Measurements from ENCODE around the gene CDKN2AIPNL. TPM values are rescaled to one million over a fixed set of nuclear protein-coding genes. Genes with fewer than 3 reads are reported as not detected.
A peak's percentile ranks its signal among the peaks of the same experiment; 100 is the strongest.

CDKN2AIPNL gene
- total and polyA plus RNA-seq, 2 of the 13 experiments (the other 11 are each of a cell fraction or from before 2014, with no cell fraction given): 17.4 to 46.5 TPM

DNA sequence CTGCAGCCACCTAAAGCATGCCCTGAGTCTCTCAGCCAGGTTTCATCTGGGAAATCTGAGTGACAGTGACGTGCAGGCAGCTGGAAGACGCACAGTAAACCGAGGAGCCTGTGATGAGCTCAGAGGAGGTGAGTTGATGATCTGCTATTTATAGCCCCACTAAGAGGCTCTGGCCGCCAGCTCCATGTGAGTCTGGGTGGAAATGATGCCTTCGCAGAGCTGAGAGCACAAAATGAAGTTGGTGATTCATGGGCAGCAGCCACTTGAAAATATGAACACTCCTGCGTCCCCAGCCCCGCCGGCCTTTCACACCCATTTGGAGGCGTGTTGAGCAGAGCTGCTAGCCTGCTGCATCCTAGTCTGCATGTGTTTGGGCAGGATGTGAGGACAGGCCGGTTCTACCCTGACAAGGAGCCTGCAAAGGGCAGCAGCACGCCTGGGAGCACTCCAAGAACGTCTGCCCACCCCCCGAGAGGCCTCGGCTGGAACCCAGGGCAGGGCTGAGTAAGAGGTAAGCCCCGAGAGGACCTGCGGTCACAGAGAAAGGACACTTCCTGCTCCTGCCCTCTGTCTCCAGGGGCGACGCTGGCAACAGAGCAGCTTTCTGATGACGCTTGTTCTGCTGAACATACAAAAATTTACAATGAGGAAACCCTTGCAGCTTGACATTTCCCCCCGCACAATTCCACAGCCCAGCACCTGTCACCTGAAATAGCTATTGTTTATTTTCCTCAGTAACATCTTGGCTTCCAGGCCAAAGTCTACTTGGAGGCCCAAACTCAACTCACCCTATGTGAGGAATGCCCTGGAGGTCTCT is 25.1 kb upstream of the CDKN2AIPNL start (continued):
- TF ChIP-seq, protein P1, sequence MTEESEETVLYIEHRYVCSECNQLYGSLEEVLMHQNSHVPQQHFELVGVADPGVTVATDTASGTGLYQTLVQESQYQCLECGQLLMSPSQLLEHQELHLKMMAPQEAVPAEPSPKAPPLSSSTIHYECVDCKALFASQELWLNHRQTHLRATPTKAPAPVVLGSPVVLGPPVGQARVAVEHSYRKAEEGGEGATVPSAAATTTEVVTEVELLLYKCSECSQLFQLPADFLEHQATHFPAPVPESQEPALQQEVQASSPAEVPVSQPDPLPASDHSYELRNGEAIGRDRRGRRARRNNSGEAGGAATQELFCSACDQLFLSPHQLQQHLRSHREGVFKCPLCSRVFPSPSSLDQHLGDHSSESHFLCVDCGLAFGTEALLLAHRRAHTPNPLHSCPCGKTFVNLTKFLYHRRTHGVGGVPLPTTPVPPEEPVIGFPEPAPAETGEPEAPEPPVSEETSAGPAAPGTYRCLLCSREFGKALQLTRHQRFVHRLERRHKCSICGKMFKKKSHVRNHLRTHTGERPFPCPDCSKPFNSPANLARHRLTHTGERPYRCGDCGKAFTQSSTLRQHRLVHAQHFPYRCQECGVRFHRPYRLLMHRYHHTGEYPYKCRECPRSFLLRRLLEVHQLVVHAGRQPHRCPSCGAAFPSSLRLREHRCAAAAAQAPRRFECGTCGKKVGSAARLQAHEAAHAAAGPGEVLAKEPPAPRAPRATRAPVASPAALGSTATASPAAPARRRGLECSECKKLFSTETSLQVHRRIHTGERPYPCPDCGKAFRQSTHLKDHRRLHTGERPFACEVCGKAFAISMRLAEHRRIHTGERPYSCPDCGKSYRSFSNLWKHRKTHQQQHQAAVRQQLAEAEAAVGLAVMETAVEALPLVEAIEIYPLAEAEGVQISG (CRISPR knock-in tag; IDR thresholded peaks at IDR 0.05): 0 out of 2 replicates have a peak, but pooled peaks have one; percentile 12
- no peak for TF ChIP-seq FOXJ3 (CRISPR knock-in tag; IDR thresholded peaks at IDR 0.05; ENCODE audit: borderline replicate concordance)
- TF ChIP-seq EZH2 (conservative IDR thresholded peaks at IDR 0.05; ENCODE audit: low read depth, low read length): no peak
- TF ChIP-seq ZNF670 (CRISPR knock-in tag; IDR thresholded peaks at IDR 0.05; ENCODE audit: borderline replicate concordance): no peak
- TF ChIP-seq ZNF550 (CRISPR knock-in tag; IDR thresholded peaks at IDR 0.05; ENCODE audit: borderline replicate concordance): no peak
- TF ChIP-seq ZNF577 (CRISPR knock-in tag; IDR thresholded peaks at IDR 0.05; ENCODE audit: borderline replicate concordance, low read depth): no peak
- TF ChIP-seq, protein P2, sequence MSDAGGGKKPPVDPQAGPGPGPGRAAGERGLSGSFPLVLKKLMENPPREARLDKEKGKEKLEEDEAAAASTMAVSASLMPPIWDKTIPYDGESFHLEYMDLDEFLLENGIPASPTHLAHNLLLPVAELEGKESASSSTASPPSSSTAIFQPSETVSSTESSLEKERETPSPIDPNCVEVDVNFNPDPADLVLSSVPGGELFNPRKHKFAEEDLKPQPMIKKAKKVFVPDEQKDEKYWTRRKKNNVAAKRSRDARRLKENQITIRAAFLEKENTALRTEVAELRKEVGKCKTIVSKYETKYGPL (CRISPR knock-in tag; IDR thresholded peaks at IDR 0.05): no peak
- TF ChIP-seq, protein P3, sequence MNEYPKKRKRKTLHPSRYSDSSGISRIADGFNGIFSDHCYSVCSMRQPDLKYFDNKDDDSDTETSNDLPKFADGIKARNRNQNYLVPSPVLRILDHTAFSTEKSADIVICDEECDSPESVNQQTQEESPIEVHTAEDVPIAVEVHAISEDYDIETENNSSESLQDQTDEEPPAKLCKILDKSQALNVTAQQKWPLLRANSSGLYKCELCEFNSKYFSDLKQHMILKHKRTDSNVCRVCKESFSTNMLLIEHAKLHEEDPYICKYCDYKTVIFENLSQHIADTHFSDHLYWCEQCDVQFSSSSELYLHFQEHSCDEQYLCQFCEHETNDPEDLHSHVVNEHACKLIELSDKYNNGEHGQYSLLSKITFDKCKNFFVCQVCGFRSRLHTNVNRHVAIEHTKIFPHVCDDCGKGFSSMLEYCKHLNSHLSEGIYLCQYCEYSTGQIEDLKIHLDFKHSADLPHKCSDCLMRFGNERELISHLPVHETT (CRISPR knock-in tag; conservative IDR thresholded peaks at IDR 0.05): no peak
- no peak for TF ChIP-seq SPEN (CRISPR knock-in tag; IDR thresholded peaks at IDR 0.05; ENCODE audit: low read depth)
- TF ChIP-seq ZNF781 (CRISPR knock-in tag; IDR thresholded peaks at IDR 0.05; ENCODE audit: borderline replicate concordance, not compliant biosample characterization): peak; percentile 61
- TF ChIP-seq ZEB1 (IDR thresholded peaks at IDR 0.05; ENCODE audit: insufficient replicate concordance, low read depth): peak; percentile 72
- peak; percentile 98 for TF ChIP-seq SNAPC2 (CRISPR knock-in tag; IDR thresholded peaks at IDR 0.05)
- TF ChIP-seq GATA4 (IDR thresholded peaks at IDR 0.05; ENCODE audit: borderline replicate concordance, low read depth): 0 out of 2 replicates have a peak, but pooled peaks have one; percentile 41
- TF ChIP-seq, protein P4, sequence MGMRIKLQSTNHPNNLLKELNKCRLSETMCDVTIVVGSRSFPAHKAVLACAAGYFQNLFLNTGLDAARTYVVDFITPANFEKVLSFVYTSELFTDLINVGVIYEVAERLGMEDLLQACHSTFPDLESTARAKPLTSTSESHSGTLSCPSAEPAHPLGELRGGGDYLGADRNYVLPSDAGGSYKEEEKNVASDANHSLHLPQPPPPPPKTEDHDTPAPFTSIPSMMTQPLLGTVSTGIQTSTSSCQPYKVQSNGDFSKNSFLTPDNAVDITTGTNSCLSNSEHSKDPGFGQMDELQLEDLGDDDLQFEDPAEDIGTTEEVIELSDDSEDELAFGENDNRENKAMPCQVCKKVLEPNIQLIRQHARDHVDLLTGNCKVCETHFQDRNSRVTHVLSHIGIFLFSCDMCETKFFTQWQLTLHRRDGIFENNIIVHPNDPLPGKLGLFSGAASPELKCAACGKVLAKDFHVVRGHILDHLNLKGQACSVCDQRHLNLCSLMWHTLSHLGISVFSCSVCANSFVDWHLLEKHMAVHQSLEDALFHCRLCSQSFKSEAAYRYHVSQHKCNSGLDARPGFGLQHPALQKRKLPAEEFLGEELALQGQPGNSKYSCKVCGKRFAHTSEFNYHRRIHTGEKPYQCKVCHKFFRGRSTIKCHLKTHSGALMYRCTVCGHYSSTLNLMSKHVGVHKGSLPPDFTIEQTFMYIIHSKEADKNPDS (CRISPR knock-in tag; IDR thresholded peaks at IDR 0.05): no peak
- TF ChIP-seq, protein P5, sequence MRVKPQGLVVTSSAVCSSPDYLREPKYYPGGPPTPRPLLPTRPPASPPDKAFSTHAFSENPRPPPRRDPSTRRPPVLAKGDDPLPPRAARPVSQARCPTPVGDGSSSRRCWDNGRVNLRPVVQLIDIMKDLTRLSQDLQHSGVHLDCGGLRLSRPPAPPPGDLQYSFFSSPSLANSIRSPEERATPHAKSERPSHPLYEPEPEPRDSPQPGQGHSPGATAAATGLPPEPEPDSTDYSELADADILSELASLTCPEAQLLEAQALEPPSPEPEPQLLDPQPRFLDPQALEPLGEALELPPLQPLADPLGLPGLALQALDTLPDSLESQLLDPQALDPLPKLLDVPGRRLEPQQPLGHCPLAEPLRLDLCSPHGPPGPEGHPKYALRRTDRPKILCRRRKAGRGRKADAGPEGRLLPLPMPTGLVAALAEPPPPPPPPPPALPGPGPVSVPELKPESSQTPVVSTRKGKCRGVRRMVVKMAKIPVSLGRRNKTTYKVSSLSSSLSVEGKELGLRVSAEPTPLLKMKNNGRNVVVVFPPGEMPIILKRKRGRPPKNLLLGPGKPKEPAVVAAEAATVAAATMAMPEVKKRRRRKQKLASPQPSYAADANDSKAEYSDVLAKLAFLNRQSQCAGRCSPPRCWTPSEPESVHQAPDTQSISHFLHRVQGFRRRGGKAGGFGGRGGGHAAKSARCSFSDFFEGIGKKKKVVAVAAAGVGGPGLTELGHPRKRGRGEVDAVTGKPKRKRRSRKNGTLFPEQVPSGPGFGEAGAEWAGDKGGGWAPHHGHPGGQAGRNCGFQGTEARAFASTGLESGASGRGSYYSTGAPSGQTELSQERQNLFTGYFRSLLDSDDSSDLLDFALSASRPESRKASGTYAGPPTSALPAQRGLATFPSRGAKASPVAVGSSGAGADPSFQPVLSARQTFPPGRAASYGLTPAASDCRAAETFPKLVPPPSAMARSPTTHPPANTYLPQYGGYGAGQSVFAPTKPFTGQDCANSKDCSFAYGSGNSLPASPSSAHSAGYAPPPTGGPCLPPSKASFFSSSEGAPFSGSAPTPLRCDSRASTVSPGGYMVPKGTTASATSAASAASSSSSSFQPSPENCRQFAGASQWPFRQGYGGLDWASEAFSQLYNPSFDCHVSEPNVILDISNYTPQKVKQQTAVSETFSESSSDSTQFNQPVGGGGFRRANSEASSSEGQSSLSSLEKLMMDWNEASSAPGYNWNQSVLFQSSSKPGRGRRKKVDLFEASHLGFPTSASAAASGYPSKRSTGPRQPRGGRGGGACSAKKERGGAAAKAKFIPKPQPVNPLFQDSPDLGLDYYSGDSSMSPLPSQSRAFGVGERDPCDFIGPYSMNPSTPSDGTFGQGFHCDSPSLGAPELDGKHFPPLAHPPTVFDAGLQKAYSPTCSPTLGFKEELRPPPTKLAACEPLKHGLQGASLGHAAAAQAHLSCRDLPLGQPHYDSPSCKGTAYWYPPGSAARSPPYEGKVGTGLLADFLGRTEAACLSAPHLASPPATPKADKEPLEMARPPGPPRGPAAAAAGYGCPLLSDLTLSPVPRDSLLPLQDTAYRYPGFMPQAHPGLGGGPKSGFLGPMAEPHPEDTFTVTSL (CRISPR knock-in tag; IDR thresholded peaks at IDR 0.05; ENCODE audit: borderline replicate concordance): no peak

Data from HepG2 (cell line).